Esophagus (tissue), 2 donors: ENCODE measurements around the gene PIEZO1. TPM values are rescaled to one million over a fixed set of nuclear protein-coding genes. Genes with fewer than 3 reads are reported as not detected.

Experiments used
- H3K27ac ChIP-seq, 2 donors: one replicate each; pipeline ENCODE4 v1.5.1; 2013; ENCODE audit warnings: low read depth in 2 of 2, mild to moderate bottlenecking in 2 of 2, inconsistent platforms in 1 of 2, low read length in 1 of 2, moderate library complexity in 1 of 2
- H3K27me3 ChIP-seq, 2 donors: one replicate each; pipeline ENCODE4 v1.6.1; 2013; ENCODE audit warnings: low read length in 2 of 2, control low read depth in 1 of 2, mild to moderate bottlenecking in 1 of 2; ENCODE audit not compliant: insufficient read depth in 2 of 2, control insufficient read depth in 1 of 2
- H3K36me3 ChIP-seq, 2 donors: one replicate each; pipeline ENCODE4 v1.6.1; 2013; ENCODE audit warnings: low read length in 1 of 2; ENCODE audit not compliant: control insufficient read depth in 2 of 2, insufficient read depth in 2 of 2
- H3K4me1 ChIP-seq, 2 donors: one replicate each; pipeline ENCODE4 v1.6.1; 2013; ENCODE audit warnings: low read length in 1 of 2; ENCODE audit not compliant: control insufficient read depth in 2 of 2, insufficient read depth in 2 of 2
- H3K4me3 ChIP-seq, 2 donors: one replicate each; pipeline ENCODE4 v1.5.1; 2013; ENCODE audit warnings: low read length in 2 of 2, mild to moderate bottlenecking in 2 of 2, low read depth in 1 of 2, moderate library complexity in 1 of 2
- H3K9me3 ChIP-seq, 2 donors: one replicate each; pipeline ENCODE4 v1.6.1; 2013; ENCODE audit warnings: mild to moderate bottlenecking in 2 of 2, low read depth in 1 of 2, low read length in 1 of 2, moderate library complexity in 1 of 2; ENCODE audit not compliant: control insufficient read depth in 2 of 2, insufficient read depth in 1 of 2
- WGBS, 2 donors: extraction: QIAGEN DNeasy Blood & Tissue Kit; methylation state at CpG; one replicate each; pipeline ENCODE4 v1.1.7; 2013; 5-methylcytosine and 5-hydroxymethylcytosine counted together
- polyA plus RNA-seq, 2 donors: library from polyadenylated mRNA; stranded (reverse); fragments of 200-250 nt; gene quantifications; one replicate each; pipeline ENCODE4 v1.2.3, GENCODE V29; 2013
- donor health status: healthy with polysubstance abuse.
- donor health status: Bipolar disorder and iron deficiency.

Gene PIEZO1
- polyA plus RNA-seq, 2 donors: 102 to 172 TPM

DNA sequence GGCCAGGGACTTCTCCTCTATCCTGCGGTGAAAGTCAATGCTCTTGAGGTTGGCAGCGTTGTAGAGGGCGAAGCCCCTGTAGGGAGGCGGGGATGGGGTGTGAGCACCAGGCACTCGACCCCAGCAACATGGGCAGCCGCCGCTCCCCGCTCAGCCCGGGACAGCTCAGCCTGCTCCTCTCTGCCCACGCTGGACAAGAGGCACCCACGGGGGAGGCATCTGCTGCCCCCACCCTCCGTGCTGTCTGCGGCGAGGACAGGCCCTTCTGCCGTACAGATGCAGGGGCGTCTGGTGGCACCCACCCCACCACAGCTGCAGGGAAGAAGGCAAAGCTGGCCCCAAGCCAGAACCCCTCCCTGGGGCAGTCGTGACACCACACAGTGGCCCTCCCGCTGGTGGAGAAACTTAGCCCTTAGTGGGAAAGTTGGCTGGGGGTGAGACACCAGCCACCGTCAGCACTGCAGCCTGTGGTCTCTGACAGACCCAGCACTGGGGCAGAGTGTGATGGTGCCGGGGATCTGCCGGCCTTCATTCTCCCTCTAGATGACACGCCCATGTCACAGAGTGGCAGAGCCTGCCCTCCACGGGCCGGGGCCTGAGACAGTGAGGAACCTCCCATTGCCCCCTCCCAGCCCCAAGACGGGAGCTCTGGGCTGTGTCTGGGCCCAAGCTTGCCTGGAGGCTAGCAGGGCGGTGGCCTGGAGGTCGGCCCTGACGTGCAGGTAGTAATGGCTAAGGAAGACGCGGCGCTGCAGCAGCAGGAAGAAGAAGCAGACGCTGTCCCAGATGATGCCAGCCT lies 59.2 kb downstream of the PIEZO1 start:
- no peaks in the 10 kb centered on the region for H3K4me1 ChIP-seq
- H3K27me3 ChIP-seq: no peaks in the 10 kb centered on the region
- 85 to 87% methylated on average over 32 of the region's 32 CpGs for WGBS, 2 donors
- no peak overlapping the region for H3K4me3 ChIP-seq
- no peaks in the 10 kb centered on the region for H3K9me3 ChIP-seq
- peaks cover 10 to 69% of the 10 kb centered on the region in 2 donors for H3K36me3 ChIP-seq
- no peak overlapping the region for H3K27ac ChIP-seq

- peaks cover 14 to 70% of the 10 kb centered on the region in 2 donors for H3K36me3 ChIP-seq
- 86 to 87% methylated on average over 27 to 31 of the region's 31 CpGs for WGBS, 2 donors
Observed at GRCh38 chr16:88724855-88725555, 60.0 kb downstream of the PIEZO1 start.

GRCh38 chr16:88723911-88724310 lies 61.1 kb downstream of the PIEZO1 start:
- Histone ChIP-seq H3K4me3 (no peak overlapping the region), H3K9me3 (no peaks in the 10 kb centered on the region), H3K4me1 (no peaks in the 10 kb centered on the region), H3K27ac (no peak overlapping the region), H3K27me3 (no peaks in the 10 kb centered on the region), H3K36me3 (peaks cover 16 to 81% of the 10 kb centered on the region in 2 donors)
- WGBS, 2 donors: 93 to 95% methylated on average over 16 to 17 of the region's 17 CpGs

More at GRCh38 chr16:88724855-88725555, 60.0 kb downstream of the PIEZO1 start:
- Histone ChIP-seq H3K27ac (no peak overlapping the region), H3K4me1 (no peaks in the 10 kb centered on the region), H3K4me3 (no peak overlapping the region), H3K27me3 (no peaks in the 10 kb centered on the region), H3K9me3 (no peaks in the 10 kb centered on the region)

DNA sequence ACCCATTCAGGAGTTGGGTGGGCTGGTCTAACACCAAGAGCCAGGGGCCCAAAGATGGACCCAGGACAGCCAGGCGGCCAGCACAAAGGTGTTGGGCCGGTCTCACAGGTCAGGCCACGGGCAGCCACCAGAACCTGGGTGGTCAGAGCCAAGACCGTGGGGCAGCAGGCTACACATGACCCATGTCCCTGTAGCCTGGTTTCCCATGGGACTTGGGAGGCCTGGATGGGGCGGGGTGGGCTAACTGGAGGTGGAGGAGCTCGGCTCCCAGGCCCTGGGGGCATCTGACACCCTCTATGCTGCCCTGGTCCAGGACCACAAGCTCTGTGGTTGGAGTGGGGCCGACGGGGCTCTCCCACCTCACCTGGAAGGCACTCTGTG lies 61.5 kb downstream of the PIEZO1 start:
- no peak overlapping the region for H3K4me3 ChIP-seq
- H3K4me1 ChIP-seq: no peaks in the 10 kb centered on the region
- H3K36me3 ChIP-seq: peaks cover 16 to 83% of the 10 kb centered on the region in 2 donors
- H3K9me3 ChIP-seq: no peaks in the 10 kb centered on the region
- 83 to 87% methylated on average over 8 of the region's 8 CpGs for WGBS, 2 donors
- no peak overlapping the region for H3K27ac ChIP-seq
- no peaks in the 10 kb centered on the region for H3K27me3 ChIP-seq

DNA sequence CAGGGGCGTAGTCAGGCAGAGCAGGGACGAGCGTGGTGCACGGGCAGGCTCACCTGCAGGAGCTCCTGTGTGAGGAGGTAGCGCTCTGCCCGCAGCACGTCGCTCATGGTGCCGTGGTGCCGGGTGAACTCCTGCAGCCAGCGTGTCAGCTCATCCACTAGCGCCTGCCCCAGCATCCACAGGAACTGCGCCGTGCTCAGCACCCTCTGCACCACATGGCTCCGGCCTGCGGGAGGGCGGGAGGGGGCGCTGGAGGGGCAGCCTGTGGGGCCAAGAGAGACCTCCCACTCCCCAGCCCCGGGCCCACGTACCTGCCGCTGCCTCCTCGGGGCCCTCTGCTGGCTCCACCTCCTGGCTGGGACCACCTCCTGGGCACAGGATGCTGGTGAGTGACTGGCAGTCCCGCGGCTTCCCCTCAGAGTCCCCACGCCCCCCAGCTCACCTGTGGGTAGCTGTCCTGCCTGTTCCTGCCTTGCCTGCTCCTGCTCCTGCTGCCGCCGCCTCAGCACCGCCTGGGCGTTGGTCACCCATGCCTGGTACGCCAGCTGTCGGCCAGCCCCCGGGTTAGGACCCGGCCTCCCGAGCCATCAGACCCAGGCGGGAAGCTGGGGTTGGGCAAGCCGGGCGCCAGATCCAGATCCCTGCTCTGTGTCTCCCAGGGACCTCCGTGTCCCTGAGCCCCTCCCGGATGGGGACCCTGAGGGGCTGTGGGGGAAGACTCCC lies 62.1 kb downstream of the PIEZO1 start:
- Histone ChIP-seq H3K36me3 (peaks cover 16 to 87% of the 10 kb centered on the region in 2 donors), H3K27me3 (no peaks in the 10 kb centered on the region), H3K4me3 (no peak overlapping the region), H3K4me1 (no peaks in the 10 kb centered on the region), H3K27ac (no peak overlapping the region), H3K9me3 (no peaks in the 10 kb centered on the region)
- WGBS, 2 donors: 93 to 94% methylated on average over 37 to 39 of the region's 39 CpGs

- WGBS, 2 donors: 94 to 95% methylated on average over 57 to 61 of the region's 61 CpGs
- Histone ChIP-seq H3K4me3 (no peak overlapping the region), H3K36me3 (peaks cover 16 to 83% of the 10 kb centered on the region in 2 donors), H3K9me3 (no peaks in the 10 kb centered on the region), H3K4me1 (no peaks in the 10 kb centered on the region), H3K27ac (no peak overlapping the region), H3K27me3 (no peaks in the 10 kb centered on the region)
Observed at GRCh38 chr16:88721815-88722755, 62.9 kb downstream of the PIEZO1 start.

DNA sequence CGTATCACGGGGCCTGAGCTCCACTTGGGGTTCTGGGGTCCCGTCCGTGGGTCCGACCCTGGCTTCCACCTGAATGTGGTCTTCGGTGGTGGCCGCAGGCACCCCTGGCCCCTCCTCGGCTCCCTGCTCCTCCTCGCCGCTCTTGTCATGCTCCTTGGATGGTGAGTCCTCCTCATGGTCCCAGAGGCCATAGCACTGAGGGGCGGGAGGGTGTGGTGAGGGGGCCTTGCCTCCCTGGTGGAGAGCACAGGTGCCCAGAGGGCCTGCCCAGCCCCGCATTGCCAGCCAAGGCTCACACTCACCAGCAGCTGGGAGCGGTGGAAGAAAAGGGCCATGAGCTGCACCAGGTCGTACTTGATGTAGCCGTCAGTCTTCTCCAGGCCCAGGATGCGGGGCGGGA lies 63.8 kb downstream of the PIEZO1 start:
- Histone ChIP-seq H3K4me3 (no peak overlapping the region), H3K27ac (no peak overlapping the region), H3K36me3 (peaks cover 17 to 83% of the 10 kb centered on the region in 2 donors), H3K27me3 (no peaks in the 10 kb centered on the region), H3K4me1 (no peaks in the 10 kb centered on the region), H3K9me3 (no peaks in the 10 kb centered on the region)
- WGBS, 2 donors: 94 to 97% methylated on average over 17 of the region's 17 CpGs

GRCh38 chr16:88720396-88720970 lies 64.5 kb downstream of the PIEZO1 start:
- WGBS, 2 donors: 92 to 94% methylated on average over 23 of the region's 23 CpGs
- Histone ChIP-seq H3K27ac (no peak overlapping the region), H3K27me3 (no peaks in the 10 kb centered on the region), H3K4me1 (no peaks in the 10 kb centered on the region), H3K4me3 (no peak overlapping the region), H3K9me3 (no peaks in the 10 kb centered on the region), H3K36me3 (peaks cover 19 to 84% of the 10 kb centered on the region in 2 donors)
